ENCODE measurements around the gene CPVL. TPM values are rescaled to one million over a fixed set of nuclear protein-coding genes. Genes with fewer than 3 reads are reported as not detected.
A peak's percentile ranks its signal among the peaks of the same experiment; 100 is the strongest.

Gene CPVL
- total RNA-seq, 1 donor from 2014 or later: 25.1 TPM

GRCh38 chr7:28957064-28957750, 189.1 kb downstream of the CPVL start:
- Histone ChIP-seq H3K4me3 (ENCODE audit: low read length in 3 of 3) (peak overlapping the region; percentile 75 to 83 (median 77)), H3K9ac (ENCODE audit: low read depth in 1 of 3, low read length in 3 of 3) (peak overlapping the region in 2 of 3 donors; percentile 59 to 76), H3K27me3 (ENCODE audit: control insufficient read depth in 3 of 3, insufficient read depth in 3 of 3, low read length in 3 of 3) (peaks cover 19 to 45% (median 31%) of the 10 kb centered on the region in 3 donors), H3K36me3 (ENCODE audit: control insufficient read depth in 3 of 3, insufficient read depth in 3 of 3, low read length in 3 of 3) (no peaks in the 10 kb centered on the region), H3K27ac (ENCODE audit: low read depth, low read length) (no peak overlapping the region), H3K9me3 (ENCODE audit: control insufficient read depth in 3 of 3, low read length in 3 of 3) (no peaks in the 10 kb centered on the region), H3K4me1 (ENCODE audit: control insufficient read depth in 3 of 3, insufficient read depth in 3 of 3, low read length in 3 of 3) (peaks cover 28 to 32% (median 30%) of the 10 kb centered on the region in 3 donors)

- H3K27me3 ChIP-seq (ENCODE audit: control insufficient read depth in 3 of 3, insufficient read depth in 3 of 3, low read length in 3 of 3): peaks cover 19 to 45% (median 31%) of the 10 kb centered on the region in 3 donors
Measured at GRCh38 chr7:28956608-28957063, 189.7 kb downstream of the CPVL start.

DNA sequence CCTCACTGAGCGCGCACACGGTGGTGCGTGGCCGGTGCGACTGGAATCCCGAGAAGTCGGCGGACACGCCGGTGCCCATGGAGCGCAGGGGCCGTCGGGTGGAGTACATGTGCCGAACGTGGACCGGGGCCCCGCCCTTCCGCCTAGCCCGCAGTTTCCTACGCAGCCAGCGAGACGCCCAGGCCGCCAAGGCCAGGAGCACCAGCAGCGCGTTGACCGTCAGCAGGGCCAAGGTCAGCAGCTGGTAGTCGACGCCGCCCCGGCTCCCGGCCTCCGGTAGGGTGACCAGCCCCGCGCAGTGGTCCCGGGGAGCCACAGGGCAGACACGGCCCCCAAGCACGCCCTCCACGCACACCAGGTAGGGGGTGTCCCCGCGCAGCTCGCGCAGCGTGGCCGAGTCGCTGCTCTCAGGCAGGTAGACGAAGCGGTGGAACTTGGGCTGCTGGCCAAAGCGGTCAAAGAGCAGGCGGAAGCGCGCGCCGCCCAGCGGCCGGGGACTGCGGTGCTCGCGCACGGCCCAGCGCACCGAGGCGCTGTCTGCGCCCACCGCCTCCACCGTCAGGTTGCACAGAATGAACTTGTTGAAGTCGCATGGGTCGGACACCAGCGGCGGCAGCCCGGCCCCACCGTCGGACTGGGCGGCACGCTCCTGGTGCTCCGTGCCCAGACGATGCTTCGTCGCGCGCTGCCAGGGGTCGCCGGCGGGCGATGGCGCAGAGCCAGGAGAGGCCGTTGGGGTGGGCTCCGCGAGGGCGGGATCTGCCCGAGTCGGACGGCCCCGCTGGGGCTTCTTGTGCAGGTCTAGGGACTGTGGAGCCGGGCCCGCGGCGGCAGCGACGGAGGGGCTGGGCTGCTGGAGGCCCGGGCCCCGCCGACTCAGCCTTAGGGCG, 190.4 kb downstream of the CPVL start:
- Histone ChIP-seq H3K27me3 (ENCODE audit: control insufficient read depth in 3 of 3, insufficient read depth in 3 of 3, low read length in 3 of 3) (peaks cover 19 to 45% (median 31%) of the 10 kb centered on the region in 3 donors), H3K9ac (ENCODE audit: low read depth in 1 of 3, low read length in 3 of 3) (peak overlapping the region; percentile 43 to 76 (median 59)), H3K36me3 (ENCODE audit: control insufficient read depth in 3 of 3, insufficient read depth in 3 of 3, low read length in 3 of 3) (no peaks in the 10 kb centered on the region), H3K4me3 (ENCODE audit: low read length in 3 of 3) (peak overlapping the region; percentile 75 to 83 (median 77)), H3K9me3 (ENCODE audit: control insufficient read depth in 3 of 3, low read length in 3 of 3) (no peaks in the 10 kb centered on the region), H3K4me1 (ENCODE audit: control insufficient read depth in 3 of 3, insufficient read depth in 3 of 3, low read length in 3 of 3) (peaks cover 28 to 32% (median 30%) of the 10 kb centered on the region in 3 donors), H3K27ac (ENCODE audit: low read depth, low read length) (no peak overlapping the region)

More at GRCh38 chr7:28956608-28957063, 189.7 kb downstream of the CPVL start:
- H3K9me3 ChIP-seq (ENCODE audit: control insufficient read depth in 3 of 3, low read length in 3 of 3): no peaks in the 10 kb centered on the region
- H3K27ac ChIP-seq (ENCODE audit: low read depth, low read length): no peak overlapping the region
- H3K4me3 ChIP-seq (ENCODE audit: low read length in 3 of 3): peak overlapping the region; percentile 75 to 83 (median 77)
- H3K9ac ChIP-seq (ENCODE audit: low read depth in 1 of 3, low read length in 3 of 3): peak overlapping the region; percentile 43 to 76 (median 59)
- H3K4me1 ChIP-seq (ENCODE audit: control insufficient read depth in 3 of 3, insufficient read depth in 3 of 3, low read length in 3 of 3): peaks cover 28 to 32% (median 30%) of the 10 kb centered on the region in 3 donors
- no peaks in the 10 kb centered on the region for H3K36me3 ChIP-seq (ENCODE audit: control insufficient read depth in 3 of 3, insufficient read depth in 3 of 3, low read length in 3 of 3)

DNA sequence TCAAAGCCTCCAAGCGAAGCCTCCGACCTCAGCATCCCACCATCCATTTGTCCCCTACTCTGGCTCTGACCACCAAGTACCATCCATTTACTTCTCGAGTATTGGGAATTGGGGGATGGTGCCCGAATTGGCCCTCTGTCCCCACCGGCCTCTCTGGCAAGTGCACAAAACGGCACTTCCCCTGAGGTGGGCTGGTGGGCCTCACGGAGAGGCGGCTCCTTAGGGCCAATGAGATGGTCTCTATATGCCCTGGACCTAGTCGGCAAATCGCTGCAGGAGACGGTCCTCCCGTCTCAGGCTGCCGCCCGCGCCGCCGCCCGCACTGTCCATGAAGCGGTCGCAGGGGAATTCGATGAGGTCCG, 191.0 kb downstream of the CPVL start:
- no peak overlapping the region for H3K27ac ChIP-seq (ENCODE audit: low read depth, low read length)

DNA sequence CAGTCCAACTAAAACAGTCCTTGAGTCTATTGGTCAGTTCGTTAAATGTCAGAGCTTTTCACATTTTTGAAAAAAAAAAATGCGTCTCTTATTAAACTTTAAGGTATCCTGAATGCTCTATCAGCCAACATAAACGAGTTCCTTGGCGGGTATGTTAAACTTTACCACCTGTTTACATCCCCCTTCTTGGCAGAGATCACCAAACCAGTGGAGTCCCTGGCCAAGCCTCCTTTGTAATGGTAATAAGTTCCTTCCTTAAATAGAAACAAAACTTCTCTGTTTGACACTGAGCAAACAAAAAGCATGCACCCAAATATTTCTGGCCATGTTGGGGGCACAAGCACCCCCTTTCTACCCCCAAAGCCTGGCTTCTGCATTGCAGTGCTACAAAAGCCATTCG, 191.4 kb downstream of the CPVL start:
- H3K36me3 ChIP-seq (ENCODE audit: control insufficient read depth in 3 of 3, insufficient read depth in 3 of 3, low read length in 3 of 3): no peaks in the 10 kb centered on the region
- no peak overlapping the region for H3K9ac ChIP-seq (ENCODE audit: low read depth in 1 of 3, low read length in 3 of 3)
- no peaks in the 10 kb centered on the region for H3K9me3 ChIP-seq (ENCODE audit: control insufficient read depth in 3 of 3, low read length in 3 of 3)
- peak overlapping the region; percentile 36 to 83 (median 75) for H3K4me3 ChIP-seq (ENCODE audit: low read length in 3 of 3)
- no peak overlapping the region for H3K27ac ChIP-seq (ENCODE audit: low read depth, low read length)
- peaks cover 19 to 45% (median 31%) of the 10 kb centered on the region in 3 donors for H3K27me3 ChIP-seq (ENCODE audit: control insufficient read depth in 3 of 3, insufficient read depth in 3 of 3, low read length in 3 of 3)
- H3K4me1 ChIP-seq (ENCODE audit: control insufficient read depth in 3 of 3, insufficient read depth in 3 of 3, low read length in 3 of 3): peaks cover 28 to 32% (median 30%) of the 10 kb centered on the region in 3 donors

More for the DNA sequence above, 191.0 kb downstream of the CPVL start:
- H3K36me3 ChIP-seq (ENCODE audit: control insufficient read depth in 3 of 3, insufficient read depth in 3 of 3, low read length in 3 of 3): no peaks in the 10 kb centered on the region
- H3K4me1 ChIP-seq (ENCODE audit: control insufficient read depth in 3 of 3, insufficient read depth in 3 of 3, low read length in 3 of 3): peaks cover 28 to 32% (median 30%) of the 10 kb centered on the region in 3 donors
- peaks cover 19 to 45% (median 31%) of the 10 kb centered on the region in 3 donors for H3K27me3 ChIP-seq (ENCODE audit: control insufficient read depth in 3 of 3, insufficient read depth in 3 of 3, low read length in 3 of 3)
- H3K9ac ChIP-seq (ENCODE audit: low read depth in 1 of 3, low read length in 3 of 3): peak overlapping the region in 2 of 3 donors; percentile 23 to 43
- H3K9me3 ChIP-seq (ENCODE audit: control insufficient read depth in 3 of 3, low read length in 3 of 3): no peaks in the 10 kb centered on the region
- H3K4me3 ChIP-seq (ENCODE audit: low read length in 3 of 3): peak overlapping the region; percentile 75 to 83 (median 77)

DNA sequence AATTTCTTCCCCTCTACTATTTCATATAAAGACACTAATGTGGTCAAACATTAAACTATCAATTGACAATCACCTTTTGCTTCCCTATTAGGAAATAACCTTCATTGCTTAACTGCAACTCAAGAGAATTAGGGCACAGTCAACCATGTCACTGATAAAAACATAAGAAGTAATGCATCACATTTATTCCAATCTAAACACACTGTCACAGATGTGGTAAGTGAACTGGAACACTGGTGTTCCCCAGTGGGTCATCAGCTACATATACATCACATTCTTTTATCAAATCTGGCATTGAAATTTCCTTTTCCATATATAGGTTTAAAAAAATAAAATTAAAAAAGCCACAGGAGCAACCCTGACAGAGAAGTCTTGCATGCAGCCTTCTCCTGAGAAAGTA, 191.9 kb downstream of the CPVL start:
- no peaks in the 10 kb centered on the region for H3K36me3 ChIP-seq (ENCODE audit: control insufficient read depth in 3 of 3, insufficient read depth in 3 of 3, low read length in 3 of 3)
- no peak overlapping the region for H3K4me3 ChIP-seq (ENCODE audit: low read length in 3 of 3)
- H3K4me1 ChIP-seq (ENCODE audit: control insufficient read depth in 3 of 3, insufficient read depth in 3 of 3, low read length in 3 of 3): peaks cover 28 to 32% (median 30%) of the 10 kb centered on the region in 3 donors
- no peak overlapping the region for H3K9ac ChIP-seq (ENCODE audit: low read depth in 1 of 3, low read length in 3 of 3)
- no peak overlapping the region for H3K27ac ChIP-seq (ENCODE audit: low read depth, low read length)
- H3K27me3 ChIP-seq (ENCODE audit: control insufficient read depth in 3 of 3, insufficient read depth in 3 of 3, low read length in 3 of 3): peaks cover 19 to 45% (median 31%) of the 10 kb centered on the region in 3 donors
- no peaks in the 10 kb centered on the region for H3K9me3 ChIP-seq (ENCODE audit: control insufficient read depth in 3 of 3, low read length in 3 of 3)

DNA sequence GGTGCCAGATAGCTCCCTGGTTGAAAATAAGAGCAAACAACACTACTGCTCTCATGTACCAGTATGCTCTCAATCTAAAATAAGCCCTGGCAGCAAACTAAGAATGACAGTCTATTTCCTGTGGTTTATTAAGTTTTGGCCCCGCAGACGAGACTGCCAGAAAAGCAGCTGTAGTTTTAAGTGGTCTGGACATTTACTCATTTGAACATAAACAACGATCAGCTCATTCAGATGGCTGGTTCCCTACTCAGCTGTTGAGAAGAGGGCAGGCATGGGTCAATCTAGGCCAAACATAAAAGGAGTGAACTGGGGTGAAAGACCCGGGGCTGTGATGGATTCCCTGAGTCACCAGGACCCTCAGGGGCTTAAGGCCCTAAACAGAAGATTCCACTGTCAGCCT, 192.7 kb downstream of the CPVL start:
- Histone ChIP-seq H3K9me3 (ENCODE audit: control insufficient read depth in 3 of 3, low read length in 3 of 3) (no peaks in the 10 kb centered on the region), H3K9ac (ENCODE audit: low read depth in 1 of 3, low read length in 3 of 3) (no peak overlapping the region), H3K27ac (ENCODE audit: low read depth, low read length) (no peak overlapping the region), H3K36me3 (ENCODE audit: control insufficient read depth in 3 of 3, insufficient read depth in 3 of 3, low read length in 3 of 3) (no peaks in the 10 kb centered on the region), H3K4me1 (ENCODE audit: control insufficient read depth in 3 of 3, insufficient read depth in 3 of 3, low read length in 3 of 3) (peaks cover 28 to 32% (median 30%) of the 10 kb centered on the region in 3 donors), H3K27me3 (ENCODE audit: control insufficient read depth in 3 of 3, insufficient read depth in 3 of 3, low read length in 3 of 3) (peaks cover 19 to 41% (median 31%) of the 10 kb centered on the region in 3 donors), H3K4me3 (ENCODE audit: low read length in 3 of 3) (no peak overlapping the region)

Other genes with a start within 250 kb of the CPVL start
- 15.1 TPM for gene TRIL, start 188.2 kb downstream of the CPVL start, total RNA-seq
- 11.0 TPM for gene CHN2, start 48.2 kb upstream of the CPVL start, total RNA-seq